Inflammatory macrophage treated with lipopolysaccharide for 4 hours (primary cell): ENCODE data around the gene CAPN15.
"Not testable (repeated sequence)": the region's sequence is repeated elsewhere in the genome, so short reads cannot be mapped to it uniquely, and the experiment has no call there.

ENCODE experiments used
- DNase-seq: peaks from one replicate; pipeline ENCODE4 v3.0.0-alpha.2; 2020

Gene CAPN15

GRCh38 chr16:507527-507926 is 20.0 kb upstream of the CAPN15 start:
- not testable (repeated sequence) for DNase-seq

DNA sequence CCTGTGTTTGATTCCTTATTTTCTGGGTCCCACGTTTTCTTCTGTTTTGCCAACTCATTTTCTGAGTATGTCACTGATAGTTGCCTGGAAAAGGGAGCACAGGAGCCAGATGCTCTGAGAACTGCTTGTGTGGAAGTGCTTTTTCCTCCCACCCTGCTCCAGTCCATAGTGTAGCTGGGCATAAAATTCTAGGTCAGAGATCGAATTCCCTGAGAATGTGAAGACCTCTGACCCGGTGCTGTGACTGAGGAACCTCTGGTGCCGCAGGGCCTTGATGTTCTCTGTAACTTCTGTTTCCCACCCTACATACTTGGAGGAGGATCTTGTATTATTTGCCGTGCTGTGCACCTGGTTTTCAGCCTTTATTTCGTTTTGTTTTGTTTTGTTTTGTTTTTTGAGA is 19.5 kb upstream of the CAPN15 start:
- no peak for DNase-seq

- no peak for DNase-seq
Observed at GRCh38 chr16:508884-509736, 18.4 kb upstream of the CAPN15 start.

DNA sequence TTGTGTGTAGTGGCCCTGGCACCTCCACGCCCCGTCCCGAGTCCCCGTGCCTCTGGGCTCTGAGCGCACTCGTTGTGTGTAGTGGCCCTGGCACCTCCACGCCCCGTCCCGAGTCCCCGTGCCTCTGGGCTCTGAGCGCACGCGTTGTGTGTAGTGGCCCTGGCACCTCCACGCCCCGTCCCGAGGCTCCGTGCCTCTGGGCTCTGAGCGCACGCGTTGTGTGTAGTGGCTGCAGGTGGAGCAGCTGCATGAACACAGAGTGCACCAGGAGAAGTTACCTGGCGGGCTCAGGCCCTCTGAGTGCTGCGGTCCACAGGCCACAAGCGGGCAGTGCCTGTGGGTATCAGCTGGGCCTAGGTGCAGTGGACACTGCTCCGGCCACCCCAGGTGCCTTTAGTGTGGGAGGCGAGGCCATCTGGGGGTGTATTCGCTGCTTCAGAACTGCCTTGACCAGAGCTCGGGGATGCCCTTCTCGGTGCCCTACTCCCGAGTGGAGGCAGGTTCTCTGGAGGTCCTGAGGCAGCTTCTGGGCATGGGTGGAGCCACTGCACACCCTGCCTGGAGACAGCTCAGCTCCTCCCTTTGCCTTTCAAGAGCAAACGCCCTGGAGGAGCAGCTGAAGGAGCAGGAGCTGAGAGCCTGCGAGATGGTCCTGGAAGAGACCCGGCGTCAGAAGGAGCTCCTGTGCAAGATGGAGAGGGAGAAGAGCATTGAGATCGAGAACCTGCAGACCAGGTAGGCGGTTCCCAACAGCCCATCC is 17.3 kb upstream of the CAPN15 start:
- DNase-seq, result no peak

DNA sequence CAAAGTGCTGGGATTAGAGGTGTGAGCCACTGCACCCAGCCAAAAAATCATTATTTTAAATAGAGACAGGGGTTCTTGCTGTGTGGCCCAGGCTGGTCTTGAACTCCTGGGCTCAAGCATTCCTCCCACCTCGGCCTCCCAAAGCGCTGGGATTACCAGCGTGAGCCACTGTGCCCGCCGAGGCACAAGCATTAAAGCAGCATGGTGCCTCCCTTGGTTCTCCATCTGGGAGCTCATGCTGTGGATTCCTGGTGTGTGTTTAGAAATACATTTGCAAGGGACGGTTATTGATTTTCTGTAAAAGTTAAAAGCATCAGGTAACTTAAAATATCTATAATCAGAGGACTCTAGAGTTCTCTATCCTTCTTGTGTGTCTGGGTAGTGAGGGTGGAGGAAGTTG is 14.7 kb upstream of the CAPN15 start:
- DNase-seq, result no peak

DNA sequence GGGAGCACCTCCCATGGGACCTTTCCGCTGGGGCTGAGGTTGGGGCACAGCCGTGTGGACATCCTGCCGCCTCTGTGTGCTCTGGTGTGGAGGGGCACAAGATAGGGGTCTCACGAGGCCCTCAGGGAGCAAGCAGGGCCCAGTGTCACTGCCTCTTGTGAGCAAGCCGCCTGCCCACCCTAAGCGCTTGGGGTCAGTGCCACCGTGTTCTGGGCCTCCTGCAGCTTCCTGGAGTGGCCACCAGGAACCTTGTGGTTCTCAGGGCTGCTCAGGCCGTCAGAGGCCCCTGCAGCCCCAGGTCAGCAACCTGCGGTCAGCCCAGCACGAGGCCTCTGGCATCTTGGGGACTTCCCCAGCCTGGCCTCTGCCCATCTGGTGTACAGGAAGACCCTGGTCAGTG is 13.6 kb upstream of the CAPN15 start:
- no peak for DNase-seq

DNA sequence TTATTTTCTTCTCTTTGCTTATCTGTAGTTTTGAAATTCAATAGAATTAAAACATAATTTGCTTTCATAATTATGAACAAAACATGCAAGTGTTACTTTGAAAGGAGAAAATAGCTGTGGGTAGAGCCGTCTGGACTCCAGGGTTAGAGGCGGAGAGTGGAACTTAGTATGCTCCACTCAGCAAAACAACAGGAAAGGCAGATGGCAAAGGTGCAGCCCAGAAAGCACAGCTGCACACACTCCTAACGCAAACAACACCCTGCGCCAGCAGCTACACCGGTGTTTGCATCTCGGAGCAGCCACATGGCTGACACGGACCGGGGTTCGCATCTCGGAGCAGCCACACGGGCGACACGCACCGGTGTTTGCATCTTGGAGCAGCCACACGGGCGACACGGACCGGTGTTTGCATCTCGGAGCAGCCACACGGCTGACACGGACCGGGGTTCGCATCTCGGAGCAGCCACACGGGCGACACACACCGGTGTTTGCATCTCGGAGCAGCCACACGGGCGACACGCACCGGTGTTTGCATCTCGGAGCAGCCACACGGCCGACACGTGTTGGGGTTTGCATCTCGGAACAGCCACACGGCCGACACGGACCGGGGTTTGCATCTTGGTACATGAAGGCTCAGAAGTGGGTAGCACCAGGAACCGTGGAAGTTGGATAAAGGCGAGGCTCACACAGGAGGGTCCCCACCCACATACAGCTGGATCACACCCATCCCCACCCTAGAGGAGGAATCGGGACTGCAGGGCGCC is 12.2 kb upstream of the CAPN15 start:
- DNase-seq, result no peak

- DNase-seq, result no peak
Observed at GRCh38 chr16:515939-516226, 11.6 kb upstream of the CAPN15 start.

GRCh38 chr16:516301-516700 is 11.2 kb upstream of the CAPN15 start:
- no peak for DNase-seq

DNA sequence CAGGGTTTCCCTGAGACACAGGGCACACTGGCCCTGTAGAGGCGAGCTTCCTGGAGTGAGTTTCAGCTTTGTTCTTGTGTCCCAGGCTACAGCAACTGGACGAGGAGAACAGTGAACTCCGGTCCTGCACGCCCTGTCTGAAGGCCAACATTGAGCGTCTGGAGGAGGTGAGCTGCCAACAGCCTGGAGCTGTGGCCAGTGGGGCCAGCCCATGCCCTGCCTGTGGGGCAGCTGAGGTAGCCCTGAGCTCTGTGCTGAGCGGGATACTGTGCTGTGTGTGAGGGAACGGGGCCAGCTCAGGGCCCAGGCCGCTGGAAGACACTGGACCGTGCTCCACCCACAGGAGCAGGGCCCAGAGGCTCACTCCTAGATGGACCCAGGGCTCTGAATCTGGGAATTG is 8.7 kb upstream of the CAPN15 start:
- no peak for DNase-seq

- DNase-seq, result no peak
Observed at GRCh38 chr16:519425-519824, 8.1 kb upstream of the CAPN15 start.

DNA sequence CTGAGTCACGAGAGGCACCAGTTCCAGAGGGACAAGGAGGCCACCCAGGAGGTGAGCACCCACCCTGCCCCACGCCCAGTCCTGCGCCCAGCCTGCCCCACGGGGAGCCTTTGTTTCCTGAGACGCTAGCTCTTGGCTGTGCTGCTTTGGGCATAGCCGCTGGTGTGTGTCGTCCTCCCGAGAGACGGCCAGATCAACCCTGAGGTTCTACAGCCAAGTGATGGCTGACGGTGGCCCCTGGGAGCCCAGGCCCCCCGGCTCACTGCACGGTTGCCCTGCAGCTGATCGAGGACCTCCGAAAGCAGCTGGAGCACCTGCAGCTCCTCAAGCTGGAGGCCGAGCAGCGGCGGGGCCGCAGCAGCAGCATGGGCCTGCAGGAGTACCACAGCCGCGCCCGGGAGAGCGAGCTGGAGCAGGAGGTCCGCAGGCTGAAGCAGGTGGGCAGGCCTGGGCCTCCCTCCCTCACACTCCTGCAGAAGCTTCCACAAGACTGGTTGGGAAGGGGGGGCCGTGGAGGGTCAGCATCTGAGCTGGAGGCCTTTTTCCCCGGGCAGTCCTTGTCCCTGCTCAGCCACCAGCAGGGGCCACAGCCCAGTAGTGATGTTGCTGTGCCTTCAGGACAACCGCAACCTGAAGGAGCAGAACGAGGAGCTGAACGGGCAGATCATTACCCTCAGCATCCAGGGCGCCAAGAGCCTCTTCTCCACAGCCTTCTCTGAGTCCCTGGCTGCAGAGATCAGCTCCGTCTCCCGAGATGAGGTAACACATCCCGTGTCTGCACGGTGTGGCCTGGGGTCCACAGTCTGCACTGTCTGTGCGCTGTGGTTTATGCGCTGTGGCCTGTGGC is 7.4 kb upstream of the CAPN15 start:
- no peak for DNase-seq

DNA sequence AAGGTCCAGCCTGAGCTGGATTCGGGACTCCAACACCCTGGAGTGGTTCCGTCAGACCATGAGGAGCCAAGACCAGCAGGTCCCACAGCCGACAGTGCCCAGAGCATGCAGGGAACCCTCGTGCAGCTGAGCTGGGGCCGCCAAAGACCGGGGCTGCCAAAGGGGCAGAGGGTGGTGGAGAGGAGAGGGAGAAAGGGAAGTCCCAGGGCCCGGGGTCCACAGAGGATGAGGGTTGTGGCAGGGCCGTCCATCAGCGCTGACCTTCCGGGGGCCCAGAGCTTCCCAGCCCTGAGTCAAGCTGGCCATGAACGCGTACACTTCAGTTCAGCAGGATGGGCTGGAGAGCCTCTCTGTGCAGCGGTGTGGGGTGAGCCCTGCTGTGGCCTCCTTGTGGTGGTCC is 6.7 kb upstream of the CAPN15 start:
- no peak for DNase-seq

DNA sequence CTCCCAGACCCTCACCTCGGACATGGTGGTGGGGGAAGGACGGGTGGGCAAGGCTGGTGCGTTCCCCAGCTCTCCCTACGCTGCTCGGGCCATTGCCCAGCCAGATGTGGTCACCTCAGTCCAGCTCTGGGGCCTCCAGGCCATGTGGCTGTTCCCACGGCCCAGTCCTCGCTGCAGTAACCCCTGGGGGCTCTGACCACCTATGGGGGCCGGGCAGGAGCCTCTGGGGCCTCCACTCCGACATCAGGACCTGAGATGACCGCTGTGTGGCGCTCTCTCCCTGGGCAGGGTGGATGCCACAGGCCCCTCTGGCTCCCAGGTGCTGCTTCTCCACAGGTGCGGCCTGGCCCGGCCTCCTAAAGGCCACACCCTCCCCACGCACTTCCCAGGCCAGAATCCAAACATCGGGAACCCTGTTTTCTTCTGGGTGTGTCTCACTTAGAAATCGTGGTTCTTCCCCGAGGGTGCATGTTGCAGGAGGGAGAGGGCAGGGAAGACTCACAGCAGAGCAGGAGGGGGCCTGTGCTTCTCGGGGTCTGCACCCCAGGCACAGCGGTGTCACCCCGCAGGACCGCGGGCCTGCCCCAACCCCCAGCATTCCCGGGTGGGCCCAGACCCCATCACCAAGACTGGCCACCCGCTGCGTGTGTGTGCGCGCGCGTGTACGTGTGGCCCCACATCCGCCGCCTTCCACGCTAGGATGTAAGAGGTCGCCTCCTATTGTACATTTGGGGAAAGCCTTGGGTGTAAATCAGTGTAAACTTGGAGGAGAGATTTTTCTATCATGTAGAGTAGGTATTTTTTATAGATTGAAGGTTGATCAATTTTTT is 5.9 kb upstream of the CAPN15 start:
- no peak for DNase-seq

DNA sequence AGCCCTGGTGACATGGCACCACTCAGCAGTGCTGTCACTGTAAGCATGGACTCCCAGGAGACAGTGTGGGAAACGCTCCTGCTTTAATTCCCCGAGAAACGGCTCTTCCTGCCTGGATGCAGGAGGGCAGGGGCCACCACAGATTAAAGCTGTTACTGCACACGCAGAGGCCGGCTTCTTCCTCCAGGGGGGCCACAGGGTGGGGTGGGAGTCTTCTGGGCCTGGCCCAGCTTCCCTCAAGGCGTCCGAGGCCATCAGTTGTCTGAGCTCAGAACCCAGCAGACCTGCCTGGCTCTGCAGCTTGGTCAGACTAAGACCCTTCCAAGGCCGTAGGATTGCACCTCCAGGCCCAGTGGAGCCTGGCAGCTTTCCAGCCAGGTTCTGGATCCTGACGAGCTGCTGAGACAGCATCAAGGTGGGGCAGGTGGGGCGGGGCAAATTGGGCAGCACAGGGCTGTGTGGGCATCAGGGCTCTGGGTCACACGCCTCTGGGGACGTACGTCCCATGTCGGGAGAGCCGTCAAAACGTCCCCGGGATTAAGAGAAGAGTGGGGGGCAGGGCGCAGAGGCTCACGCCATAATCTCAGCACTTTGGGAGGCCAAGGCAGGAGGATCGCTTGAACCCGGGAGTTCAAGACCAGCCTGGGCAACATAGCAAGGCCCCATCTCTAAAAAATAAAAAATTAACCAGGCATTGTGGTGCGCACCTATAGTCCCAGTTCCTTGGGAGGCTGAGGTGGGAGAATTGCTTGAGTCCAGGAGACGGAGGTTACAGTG is 5.0 kb upstream of the CAPN15 start:
- DNase-seq, result no peak

DNA sequence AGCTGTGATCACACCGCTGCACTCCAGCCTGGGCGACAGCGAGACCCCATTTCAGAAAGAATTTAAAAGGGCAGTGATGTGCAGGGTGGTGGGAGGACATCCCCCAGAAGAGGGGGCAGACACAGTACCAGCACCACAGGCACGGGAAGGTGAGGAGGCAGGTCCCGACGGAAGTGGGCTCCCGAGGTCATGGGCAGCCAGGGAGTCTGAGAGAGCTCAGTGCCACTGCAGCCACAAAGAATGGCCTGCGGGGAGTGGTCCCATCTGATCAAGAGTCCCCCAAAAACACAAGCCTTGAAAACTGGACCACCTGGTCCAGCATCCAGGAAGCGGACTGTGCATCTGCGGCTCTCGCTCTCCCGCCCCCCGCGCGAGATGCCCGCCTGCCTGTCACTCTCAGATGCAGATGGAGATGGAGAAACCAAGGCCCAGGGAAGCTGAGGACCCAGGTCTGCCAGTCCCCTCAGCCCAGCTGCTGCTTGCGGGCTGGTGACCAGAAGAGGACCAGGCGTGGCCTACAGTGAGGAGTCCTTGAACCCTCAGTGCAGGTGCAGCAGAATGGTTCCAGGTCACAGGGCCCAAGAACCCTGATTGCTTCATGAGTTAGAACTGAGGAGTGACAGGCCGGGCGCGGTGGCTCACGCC is 4.3 kb upstream of the CAPN15 start:
- DNase-seq, result no peak

- no peak for DNase-seq
Observed at GRCh38 chr16:524274-525040, 3.1 kb upstream of the CAPN15 start.

GRCh38 chr16:525123-525519 is 2.4 kb upstream of the CAPN15 start:
- DNase-seq, result no peak

DNA sequence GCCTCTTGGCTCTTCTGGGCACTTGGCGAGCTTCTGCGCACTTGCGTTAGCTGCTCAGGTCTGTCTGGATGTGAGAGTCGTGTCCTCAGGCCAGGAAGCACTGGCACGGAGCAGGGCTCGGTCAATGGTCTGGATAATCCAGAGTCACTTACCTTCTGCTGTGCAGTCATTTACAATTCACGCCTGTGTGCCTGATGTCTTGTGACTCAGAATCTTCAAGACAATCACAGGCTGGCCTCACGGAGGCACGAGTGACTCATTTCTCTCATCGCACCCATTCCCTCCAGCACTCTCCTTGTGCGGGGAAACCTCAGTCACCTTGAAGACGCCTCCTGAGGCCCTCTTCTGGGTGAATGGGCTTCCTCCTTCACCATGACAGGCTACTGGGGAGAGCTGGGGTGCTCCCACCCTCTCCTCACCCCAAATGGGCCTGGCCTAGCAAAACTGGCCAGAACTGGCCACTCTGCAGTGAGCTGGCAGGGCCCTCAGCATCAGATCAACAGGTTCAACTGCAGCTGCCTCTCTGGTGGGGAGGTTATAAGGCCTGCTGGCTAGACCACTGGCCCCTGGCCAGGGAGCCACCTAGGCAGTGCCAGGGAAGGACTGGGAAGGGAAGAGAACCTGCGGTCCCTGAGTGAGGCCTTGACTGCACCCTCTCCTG is 1.9 kb upstream of the CAPN15 start:
- no peak for DNase-seq
